ENCODE results near the gene CDO1.

DNA sequence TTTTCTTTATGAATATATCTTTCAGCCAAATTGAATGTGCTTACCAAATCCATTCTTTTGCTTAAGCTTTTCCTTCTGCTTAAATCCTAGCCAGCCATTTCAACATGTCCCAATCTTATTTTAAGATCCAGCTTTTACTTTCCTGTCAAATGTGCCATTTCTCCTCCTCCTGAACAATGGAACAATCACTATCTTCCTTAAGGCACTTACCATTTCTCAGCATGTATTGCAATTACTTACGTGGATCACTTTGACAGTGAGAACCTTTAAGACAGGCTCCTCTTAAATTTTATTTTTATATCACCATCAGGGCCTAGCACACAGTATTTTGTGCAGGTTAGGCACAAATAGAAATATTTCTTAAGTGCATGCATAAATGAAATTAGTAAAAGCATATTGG, 4.4 kb upstream of the CDO1 start:
- TF ChIP-seq, protein P1, sequence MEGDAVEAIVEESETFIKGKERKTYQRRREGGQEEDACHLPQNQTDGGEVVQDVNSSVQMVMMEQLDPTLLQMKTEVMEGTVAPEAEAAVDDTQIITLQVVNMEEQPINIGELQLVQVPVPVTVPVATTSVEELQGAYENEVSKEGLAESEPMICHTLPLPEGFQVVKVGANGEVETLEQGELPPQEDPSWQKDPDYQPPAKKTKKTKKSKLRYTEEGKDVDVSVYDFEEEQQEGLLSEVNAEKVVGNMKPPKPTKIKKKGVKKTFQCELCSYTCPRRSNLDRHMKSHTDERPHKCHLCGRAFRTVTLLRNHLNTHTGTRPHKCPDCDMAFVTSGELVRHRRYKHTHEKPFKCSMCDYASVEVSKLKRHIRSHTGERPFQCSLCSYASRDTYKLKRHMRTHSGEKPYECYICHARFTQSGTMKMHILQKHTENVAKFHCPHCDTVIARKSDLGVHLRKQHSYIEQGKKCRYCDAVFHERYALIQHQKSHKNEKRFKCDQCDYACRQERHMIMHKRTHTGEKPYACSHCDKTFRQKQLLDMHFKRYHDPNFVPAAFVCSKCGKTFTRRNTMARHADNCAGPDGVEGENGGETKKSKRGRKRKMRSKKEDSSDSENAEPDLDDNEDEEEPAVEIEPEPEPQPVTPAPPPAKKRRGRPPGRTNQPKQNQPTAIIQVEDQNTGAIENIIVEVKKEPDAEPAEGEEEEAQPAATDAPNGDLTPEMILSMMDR (optimal IDR thresholded peaks at IDR 0.05 in 1 of 3, IDR thresholded peaks at IDR 0.05 in 1 of 3, conservative IDR thresholded peaks at IDR 0.05 in 1 of 3; ENCODE audit: extremely low read depth in 1 of 3, insufficient read depth in 2 of 3, low read length in 3 of 3): no peak
- TF ChIP-seq EZH2 (IDR thresholded peaks at IDR 0.05; ENCODE audit: low read length): no peak
